HG03565 (cell line): ENCODE results near the gene ROBO1.
A peak's percentile ranks its signal among the peaks of the same experiment; 100 is the strongest.
"Not testable (repeated sequence)": the region's sequence is repeated elsewhere in the genome, so short reads cannot be mapped to it uniquely, and the experiment has no call there.

Source experiments
- ATAC-seq: cut with Tn5 transposase; IDR thresholded peaks from one replicate; pipeline ENCODE4 v1.9.1; 2021; ENCODE audit warnings: mild to moderate bottlenecking, moderate library complexity; ENCODE audit not compliant: unreplicated experiment

Gene ROBO1

GRCh38 chr3:79558943-79559342 is 208.9 kb downstream of the ROBO1 start:
- no peak for ATAC-seq

DNA sequence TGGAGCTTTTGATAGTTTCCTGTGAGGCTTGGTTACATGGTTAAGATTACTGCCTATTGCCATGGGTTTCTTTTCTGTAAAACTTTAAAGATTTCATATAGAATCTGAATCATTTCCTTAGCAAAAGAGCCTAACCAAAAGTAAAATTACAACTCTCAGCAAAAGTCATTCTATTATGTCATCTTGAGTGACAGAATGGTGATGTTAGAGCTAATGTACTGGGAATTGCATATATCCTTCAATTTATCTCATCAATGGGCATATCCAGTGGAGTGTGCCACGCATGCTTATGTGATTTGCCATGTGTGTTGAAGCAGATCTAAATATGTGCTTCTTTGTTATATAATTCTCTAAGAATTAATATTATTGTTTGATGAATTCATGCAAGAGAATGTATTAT is 212.1 kb downstream of the ROBO1 start:
- ATAC-seq: no peak

GRCh38 chr3:79551997-79552396 is 215.8 kb downstream of the ROBO1 start:
- ATAC-seq: no peak

DNA sequence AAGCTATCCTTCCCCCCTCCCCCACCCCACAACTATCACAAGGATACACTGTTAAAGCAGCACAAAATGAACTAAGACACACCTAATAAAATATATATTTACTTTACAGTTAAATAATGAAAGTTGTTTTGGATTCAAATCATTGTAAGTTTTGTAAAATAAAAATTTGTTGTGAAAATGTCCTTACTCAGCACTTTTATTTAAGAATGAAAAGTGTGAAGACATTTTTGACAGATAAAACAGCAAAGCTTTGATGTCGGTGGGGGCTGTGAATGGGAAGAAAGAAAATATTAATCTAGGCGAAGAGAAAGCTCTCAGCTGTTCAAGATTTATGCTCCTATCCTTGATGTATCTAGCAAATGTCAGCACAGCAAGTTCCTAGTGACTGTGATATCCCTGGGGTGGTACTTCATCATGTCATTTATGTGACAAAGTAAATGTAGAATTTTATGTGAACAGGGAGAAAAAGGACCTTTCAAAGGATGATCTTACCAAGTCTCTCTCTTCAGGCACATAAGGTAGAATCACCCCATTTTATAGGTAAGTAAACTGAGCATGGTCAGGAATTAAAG is 216.4 kb downstream of the ROBO1 start:
- ATAC-seq: no peak

DNA sequence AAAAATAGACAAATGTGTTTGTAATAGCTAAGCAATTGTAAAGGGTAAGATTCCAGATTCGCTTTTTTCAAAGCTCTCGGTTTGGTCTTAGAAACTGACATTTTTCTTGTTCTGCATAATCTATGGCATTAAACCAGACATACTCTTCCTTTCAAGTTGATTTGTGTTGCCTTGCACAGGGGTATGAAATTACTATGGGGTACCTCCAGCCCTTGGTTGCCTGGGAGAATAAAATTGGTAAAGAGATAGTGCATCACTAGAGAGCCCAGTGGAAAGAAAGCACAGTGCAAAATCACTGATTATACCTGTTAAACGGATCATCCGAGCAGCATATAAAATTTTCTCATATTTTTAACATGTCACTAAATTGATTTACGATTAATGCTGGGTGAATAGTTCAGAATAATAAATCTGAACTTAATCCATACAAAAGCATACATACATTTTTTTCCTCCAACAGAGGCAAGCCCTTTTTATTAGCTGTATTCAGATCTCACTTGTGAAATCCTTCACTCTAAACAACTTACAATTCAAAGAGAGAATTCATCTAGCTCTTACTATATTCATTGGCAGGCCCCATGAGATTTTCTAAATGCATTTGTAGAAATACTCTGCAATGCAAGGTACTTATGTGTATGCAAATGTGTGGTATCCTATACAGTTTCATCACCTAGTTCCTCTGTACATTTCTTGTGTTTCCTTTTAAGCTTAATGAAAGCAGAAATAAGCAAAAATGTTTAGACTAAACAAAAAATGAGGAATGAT is 224.4 kb downstream of the ROBO1 start:
- no peak for ATAC-seq

DNA sequence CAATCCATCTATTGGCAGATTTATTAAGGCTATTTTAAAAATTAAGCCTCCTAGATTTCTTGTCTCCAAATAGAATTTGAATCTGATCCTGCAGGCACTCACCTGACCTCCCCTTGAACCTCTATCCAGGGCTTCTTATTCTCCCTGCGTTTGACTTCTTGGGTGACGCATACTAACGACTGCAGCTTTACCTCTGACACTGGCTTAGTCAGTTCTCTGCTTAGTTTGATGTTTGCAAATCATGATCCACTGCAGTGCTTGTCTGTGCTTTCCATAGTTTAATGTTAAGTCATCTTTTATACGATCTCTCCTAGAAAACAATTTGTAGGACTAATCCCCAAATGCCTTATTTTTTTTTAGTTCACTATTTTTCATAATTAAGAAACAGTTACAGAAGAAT is 233.1 kb downstream of the ROBO1 start:
- no peak for ATAC-seq

GRCh38 chr3:79531566-79532295 is 236.1 kb downstream of the ROBO1 start:
- ATAC-seq: no peak

DNA sequence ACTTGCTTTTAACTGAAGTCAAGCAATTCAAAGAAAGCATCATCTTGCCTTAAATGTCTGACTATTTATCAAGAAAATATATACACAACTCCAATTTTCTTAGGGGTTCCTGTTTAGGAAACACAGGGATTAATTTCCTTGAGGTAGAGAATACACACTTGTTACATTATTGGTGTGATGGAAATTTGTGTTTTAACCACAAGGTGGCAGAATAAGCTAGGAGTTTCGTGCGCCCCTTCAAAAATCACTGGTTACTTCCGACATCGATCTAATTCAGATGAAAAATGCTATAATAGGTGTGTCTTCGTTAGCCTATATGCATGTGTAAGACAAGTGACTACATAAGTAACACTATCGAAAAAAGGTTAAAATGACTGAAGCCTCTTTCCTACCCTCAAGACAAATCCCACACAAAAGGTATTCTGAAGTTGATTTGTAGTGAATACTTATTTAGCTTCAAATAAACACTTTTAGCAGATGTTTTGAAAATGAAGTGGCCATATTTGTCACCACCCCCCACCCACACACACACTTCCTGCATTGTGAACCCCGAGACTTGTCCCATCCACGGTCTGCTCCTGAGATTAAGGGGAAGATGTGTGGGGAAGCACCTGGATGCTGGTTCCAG is 246.5 kb downstream of the ROBO1 start:
- peak; percentile 75 for ATAC-seq

DNA sequence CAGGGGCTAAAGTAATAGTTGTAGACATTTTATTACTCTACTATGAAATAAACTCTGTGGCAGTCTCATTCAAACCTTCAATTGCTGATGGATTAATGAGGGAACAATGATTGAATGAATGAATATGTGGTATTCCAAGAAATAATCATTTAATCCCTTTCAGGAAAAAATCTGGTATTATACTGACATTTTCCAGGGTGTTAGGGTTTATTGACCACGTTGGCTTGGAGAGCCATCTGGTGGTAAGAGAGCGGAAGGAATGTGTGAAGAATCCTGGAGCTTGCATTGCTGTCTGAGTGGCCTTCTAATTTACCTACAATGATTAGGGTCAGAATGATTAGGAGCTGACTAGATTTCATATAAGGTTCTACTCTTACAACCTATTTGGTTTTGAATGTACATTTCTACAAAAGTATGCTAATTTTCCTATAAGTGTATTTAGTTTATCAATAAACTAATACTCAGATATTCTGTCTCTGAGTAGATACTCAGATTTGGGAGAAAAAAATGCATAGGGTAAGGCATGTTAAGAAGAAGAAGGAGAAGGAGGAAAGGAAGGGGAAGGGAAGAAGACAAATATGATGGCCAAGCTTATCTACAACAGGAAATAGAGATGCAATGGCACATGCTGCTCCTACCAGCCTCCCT is 249.9 kb downstream of the ROBO1 start:
- ATAC-seq: no peak

GRCh38 chr3:79516795-79517194 is 251.0 kb downstream of the ROBO1 start:
- no peak for ATAC-seq

DNA sequence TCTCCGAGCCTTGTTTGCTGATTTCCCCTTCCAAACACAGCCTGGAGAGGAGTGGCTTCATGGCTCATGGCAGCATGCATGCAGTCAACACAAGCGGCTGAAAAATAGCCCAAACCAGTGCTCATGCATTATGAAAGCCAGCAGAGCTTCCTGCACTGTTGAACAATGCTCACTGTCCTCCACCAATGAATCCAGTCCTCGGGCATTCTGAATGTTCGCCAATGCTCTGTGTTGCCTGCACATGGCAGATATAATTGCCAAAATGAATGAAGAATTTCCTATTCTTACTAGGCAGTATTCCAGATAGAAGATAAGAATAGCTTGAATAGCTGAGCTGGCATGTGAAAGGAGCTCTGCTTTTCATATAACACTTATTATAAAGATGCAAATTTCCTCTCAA is 252.7 kb downstream of the ROBO1 start:
- ATAC-seq: no peak

GRCh38 chr3:79514069-79514468 is 253.7 kb downstream of the ROBO1 start:
- no peak for ATAC-seq

DNA sequence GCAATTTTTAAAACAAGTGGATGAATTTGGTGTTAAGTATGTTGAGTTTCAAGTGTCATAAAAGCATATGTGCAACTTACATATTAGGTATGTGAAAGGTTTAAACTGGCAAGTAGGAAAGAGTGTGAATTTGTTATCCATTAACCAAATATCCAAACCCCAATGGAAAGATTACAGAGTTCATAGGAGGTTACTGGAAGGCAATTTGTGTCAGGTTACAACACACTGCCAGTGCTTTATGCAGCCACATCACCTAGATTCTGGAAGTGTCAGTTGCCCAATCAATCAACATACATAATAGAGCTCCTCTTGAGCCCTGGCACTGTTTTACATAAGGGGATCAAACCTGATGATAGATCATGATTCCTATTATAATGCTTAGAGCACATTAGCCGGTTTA is 261.0 kb downstream of the ROBO1 start:
- no peak for ATAC-seq

GRCh38 chr3:79502216-79502681 is 265.5 kb downstream of the ROBO1 start:
- not testable (repeated sequence) for ATAC-seq

GRCh38 chr3:79497447-79498111 is 270.2 kb downstream of the ROBO1 start:
- ATAC-seq: no peak

DNA sequence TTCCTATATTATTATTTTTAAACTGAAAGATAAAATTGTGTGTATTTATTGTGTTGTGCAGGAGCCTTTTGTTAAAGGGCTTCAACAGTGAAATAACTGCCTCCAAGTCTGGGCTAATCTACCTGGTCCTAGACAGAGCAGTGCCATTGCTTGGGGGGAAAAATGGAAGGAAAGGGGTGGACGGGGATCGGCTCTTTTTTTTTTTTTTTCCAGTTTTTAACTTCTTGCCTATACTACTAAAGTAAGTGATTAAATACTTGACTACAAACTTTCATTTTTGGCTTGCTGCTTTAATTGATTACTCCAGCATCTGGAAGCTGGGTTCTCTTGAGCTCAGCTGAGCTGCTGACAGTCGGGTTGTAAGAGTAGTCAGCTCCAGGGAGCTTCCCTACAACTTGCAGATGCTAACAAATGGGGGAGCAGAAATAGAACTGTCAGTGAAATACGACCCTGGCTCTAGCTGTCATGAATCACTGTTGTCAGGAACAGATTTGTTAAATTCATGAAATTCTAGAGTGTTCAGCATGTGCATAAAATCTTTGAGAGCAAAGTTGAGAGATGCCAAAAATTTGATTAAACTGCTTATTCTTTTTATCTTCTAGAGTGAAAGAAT is 276.7 kb downstream of the ROBO1 start:
- no peak for ATAC-seq

DNA sequence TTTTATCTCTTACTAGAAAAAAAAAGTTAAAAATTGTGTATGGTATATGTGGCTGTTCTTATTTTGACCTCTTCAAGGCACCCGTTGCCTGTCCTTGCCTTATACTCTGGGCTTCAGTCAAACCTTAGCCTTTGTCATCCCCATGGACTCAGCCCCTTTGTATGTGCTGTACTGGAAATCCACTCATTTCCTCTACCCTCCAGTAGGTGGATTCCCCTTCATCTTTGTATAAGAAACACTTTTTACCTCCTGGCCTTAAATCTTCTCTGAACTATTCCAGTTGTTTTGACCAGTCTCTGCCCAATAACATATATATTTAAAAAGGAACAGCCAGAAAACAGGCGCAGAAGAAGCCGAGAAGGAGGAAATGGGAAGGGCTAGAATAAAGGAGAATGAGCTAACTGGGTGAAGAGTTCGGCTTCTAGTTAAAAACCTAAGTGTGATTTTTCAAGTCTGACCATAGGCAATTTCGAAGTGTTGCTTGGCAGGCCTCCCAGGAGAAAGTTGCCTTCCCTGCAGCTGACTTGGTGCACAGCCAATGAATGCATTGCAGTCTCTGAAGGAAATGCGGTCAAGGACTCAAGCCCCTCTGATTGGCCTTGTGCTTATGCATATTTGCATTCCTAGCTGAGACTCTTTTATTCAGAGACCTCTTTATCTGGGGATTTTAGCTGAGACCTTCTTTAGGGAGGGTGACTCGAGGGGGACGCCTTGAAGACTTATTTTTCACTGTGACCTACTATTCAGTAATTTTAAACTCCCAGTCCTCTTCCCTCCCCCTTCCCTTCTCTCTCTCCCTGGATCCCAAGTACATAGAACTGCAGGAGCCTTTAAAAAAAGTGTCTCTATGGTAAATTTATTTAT is 277.4 kb downstream of the ROBO1 start:
- no peak for ATAC-seq

GRCh38 chr3:79488407-79488806 is 279.4 kb downstream of the ROBO1 start:
- ATAC-seq: no peak

- ATAC-seq: no peak
Observed at GRCh38 chr3:79480746-79481145, 287.1 kb downstream of the ROBO1 start.
